ENCODE measurements around the gene CALML4. TPM values are rescaled to one million over a fixed set of nuclear protein-coding genes. Genes with fewer than 3 reads are reported as not detected.

The CALML4 gene
- total and polyA plus RNA-seq, 8 donors = 1.5 to 31.4 (median 5.6) TPM

DNA sequence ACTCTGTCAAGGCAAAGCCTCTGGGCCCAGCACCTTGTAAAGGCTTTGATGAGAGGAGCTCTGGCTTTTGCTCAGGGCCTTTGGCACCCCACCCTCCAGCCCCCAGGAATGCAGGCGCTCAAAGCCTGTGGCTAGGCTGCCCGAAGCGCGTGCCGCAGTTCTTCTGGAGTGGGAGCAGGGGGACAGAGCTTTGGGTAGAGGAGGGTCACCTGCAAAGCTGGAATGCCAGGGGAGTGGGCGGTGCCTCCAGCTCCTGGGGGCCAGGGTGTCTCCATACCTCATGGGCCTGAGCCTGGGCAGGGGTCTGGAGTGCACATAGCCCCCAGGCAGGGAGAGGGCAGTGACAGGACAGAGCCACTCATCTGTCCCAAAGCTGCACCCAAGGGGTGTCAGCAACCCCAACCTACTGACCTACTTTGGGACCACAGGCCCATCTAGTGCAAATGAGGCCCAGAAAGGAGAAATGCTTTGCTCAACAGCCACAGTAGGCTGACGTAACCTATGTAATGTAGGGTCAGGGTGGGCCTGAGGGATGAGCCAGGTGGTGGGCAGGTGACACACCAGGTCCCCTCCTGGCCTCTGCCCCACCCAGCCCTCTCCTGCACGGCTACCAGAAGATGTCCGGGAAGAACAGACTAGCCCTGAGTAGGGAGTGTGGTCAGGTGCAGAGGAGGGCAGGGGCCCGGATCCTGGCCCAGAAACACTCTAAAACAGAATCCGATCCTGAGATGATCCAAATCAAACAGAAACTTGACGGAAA is 2.2 kb upstream of the CALML4 start:
- no peak overlapping the region for H3K27ac ChIP-seq
- FAIRE-seq = no peak

DNA sequence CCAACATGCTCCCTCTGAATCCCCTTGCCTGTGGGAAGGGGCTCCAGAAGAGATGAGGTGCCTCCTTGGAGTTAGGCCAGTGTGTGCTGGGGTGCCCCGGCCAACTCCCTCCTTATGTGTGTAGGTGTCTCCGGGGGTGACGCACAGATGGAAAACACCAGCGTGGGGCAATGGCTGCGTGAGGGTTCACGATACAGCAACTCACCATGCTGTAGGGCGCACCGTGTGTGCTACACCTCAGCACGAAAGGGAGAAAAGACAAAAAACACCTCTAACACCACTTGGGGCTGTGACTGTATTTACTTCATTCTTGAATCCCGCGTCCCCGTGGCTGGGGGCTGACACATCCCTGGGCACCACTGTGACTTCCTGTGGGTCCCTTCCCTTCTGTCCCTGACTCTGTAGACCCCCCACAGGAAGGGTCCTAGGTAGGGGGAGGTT is 1.6 kb upstream of the CALML4 start:
- peak in 1 of 6 donors; percentile 37 for DNase-seq
- no peaks in the 10 kb centered on the region for H3K36me3 ChIP-seq
- FAIRE-seq = no peak
- WGBS, 2 donors = 90 to 93% methylated on average over 12 of the region's 12 CpGs
- H3K4me3 ChIP-seq = no peak overlapping the region
- no peak overlapping the region for H3K27ac ChIP-seq
- no peaks in the 10 kb centered on the region for H3K9me3 ChIP-seq
- no peaks in the 10 kb centered on the region for H3K27me3 ChIP-seq
- H3K4me1 ChIP-seq = peaks cover 7 to 12% (median 7%) of the 10 kb centered on the region in 3 donors
- intact Hi-C loops (cut with DNase I) = no loop called here
- TF ChIP-seq, protein P1, sequence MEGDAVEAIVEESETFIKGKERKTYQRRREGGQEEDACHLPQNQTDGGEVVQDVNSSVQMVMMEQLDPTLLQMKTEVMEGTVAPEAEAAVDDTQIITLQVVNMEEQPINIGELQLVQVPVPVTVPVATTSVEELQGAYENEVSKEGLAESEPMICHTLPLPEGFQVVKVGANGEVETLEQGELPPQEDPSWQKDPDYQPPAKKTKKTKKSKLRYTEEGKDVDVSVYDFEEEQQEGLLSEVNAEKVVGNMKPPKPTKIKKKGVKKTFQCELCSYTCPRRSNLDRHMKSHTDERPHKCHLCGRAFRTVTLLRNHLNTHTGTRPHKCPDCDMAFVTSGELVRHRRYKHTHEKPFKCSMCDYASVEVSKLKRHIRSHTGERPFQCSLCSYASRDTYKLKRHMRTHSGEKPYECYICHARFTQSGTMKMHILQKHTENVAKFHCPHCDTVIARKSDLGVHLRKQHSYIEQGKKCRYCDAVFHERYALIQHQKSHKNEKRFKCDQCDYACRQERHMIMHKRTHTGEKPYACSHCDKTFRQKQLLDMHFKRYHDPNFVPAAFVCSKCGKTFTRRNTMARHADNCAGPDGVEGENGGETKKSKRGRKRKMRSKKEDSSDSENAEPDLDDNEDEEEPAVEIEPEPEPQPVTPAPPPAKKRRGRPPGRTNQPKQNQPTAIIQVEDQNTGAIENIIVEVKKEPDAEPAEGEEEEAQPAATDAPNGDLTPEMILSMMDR (IDR thresholded peaks at IDR 0.05) = no peak
- ATAC-seq = no peak

More for the DNA sequence above, 2.2 kb upstream of the CALML4 start:
- TF ChIP-seq, protein P1 (IDR thresholded peaks at IDR 0.05) = no peak
- Histone ChIP-seq H3K27me3 (no peaks in the 10 kb centered on the region), H3K4me3 (no peak overlapping the region), H3K4me1 (peaks cover 7 to 12% (median 7%) of the 10 kb centered on the region in 3 donors), H3K36me3 (no peaks in the 10 kb centered on the region), H3K9me3 (no peaks in the 10 kb centered on the region)
- 85 to 93% methylated on average over 12 of the region's 12 CpGs for WGBS, 2 donors
- intact Hi-C loops (cut with DNase I) = no loop called here
- ATAC-seq (no peak), DNase-seq (no peak)

DNA sequence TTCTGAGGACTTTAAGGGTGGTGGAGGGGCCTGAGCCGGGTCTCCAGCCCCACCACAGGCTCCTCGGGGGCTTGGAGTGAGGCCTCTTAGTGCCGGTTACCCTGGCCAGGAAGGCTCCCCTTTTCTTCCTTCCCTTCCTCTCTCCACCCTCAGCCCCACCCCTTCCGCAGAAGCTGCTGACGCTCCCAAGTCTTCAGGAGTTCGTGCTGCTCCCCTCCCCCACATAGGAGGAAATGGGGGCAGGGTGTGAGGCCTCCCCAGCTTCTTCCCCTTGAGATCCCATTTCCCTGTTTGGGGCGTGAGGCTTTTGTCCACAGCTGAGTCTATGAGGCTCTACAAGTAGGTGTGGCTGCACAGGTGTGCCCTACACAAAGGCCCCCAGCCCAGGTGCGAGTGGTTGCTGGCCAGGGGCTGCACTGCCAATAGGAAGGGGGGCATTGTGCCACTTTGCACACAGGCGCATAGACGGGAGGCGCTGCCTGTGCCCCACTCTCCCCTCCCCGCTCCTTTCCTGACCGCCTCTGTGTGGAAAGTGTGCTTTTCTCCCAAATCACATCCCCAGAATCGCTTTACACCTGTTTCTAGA is 915 bp upstream of the CALML4 start:
- TF ChIP-seq, protein P1 (IDR thresholded peaks at IDR 0.05) = no peak
- DNase-seq = peak in 1 of 6 donors; percentile 58
- Histone ChIP-seq H3K9me3 (no peaks in the 10 kb centered on the region), H3K4me1 (peaks cover 7 to 12% (median 7%) of the 10 kb centered on the region in 3 donors), H3K4me3 (peak overlapping the region in 1 of 4 donors; percentile 30), H3K27ac (peak overlapping the region; percentile 68 to 76 (median 71)), H3K27me3 (no peaks in the 10 kb centered on the region), H3K36me3 (no peaks in the 10 kb centered on the region)
- ATAC-seq = peak in 3 of 4 donors; percentile 21 to 64 (median 51)
- WGBS, 2 donors = 74 to 80% methylated on average over 14 of the region's 14 CpGs
- FAIRE-seq = no peak
- intact Hi-C loops (cut with DNase I) = no loop called here

DNA sequence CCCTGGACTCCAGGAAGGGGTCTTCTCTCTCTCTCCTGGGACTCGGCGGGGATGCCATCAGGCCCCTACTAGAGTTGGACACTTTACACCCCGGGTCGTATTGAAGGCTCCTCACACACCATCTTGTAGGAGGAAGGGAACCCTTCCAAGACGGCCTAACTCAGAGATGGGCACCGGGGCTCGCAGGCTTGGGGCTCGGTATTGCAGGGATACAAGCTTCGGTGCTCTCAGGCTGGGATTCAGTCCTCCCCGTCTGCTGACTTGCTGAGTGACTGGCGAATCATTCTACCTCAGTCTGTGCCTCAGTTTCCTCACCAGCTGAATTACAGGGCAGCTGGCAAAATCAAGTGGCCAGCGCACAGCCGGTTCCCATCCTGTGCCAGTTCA is 419 bp upstream of the CALML4 start:
- intact Hi-C loops (cut with DNase I) = no loop called here
- Histone ChIP-seq H3K4me3 (peak overlapping the region in 2 of 4 donors; percentile 17 to 30), H3K9me3 (no peaks in the 10 kb centered on the region), H3K27me3 (no peaks in the 10 kb centered on the region), H3K4me1 (peaks cover 7 to 12% (median 7%) of the 10 kb centered on the region in 3 donors), H3K27ac (peak overlapping the region; percentile 68 to 76 (median 71)), H3K36me3 (no peaks in the 10 kb centered on the region)
- TF ChIP-seq, protein P1 (IDR thresholded peaks at IDR 0.05) = no peak
- ATAC-seq = peak in 2 of 4 donors; percentile 10 to 14
- FAIRE-seq = no peak
- DNase-seq = no peak
- WGBS, 2 donors = 69 to 74% methylated on average over 13 of the region's 13 CpGs
